Memory B cell (primary cell): ENCODE data around the gene FBXO21.
"Not testable (repeated sequence)": the region's sequence is repeated elsewhere in the genome, so short reads cannot be mapped to it uniquely, and the experiment has no call there.

Source experiments
- ATAC-seq: fragments of 150-1000 bp; cut with Tn5 transposase; 2 replicates; pipeline ENCODE4 v1.10.0; 2021; ENCODE audit warnings: low read depth, mild to moderate bottlenecking, moderate library complexity
- DNase-seq, 2 donors: peaks; one replicate each; pipeline ENCODE4 v3.0.0; 2022; ENCODE audit warnings: low spot score in 2 of 2
- H3K27ac Mint-ChIP-seq: one replicate; pipeline ENCODE4 v1.8.0; 2022; ENCODE audit warnings: mild to moderate bottlenecking, moderate library complexity, mixed read lengths
- H3K27me3 Mint-ChIP-seq: one replicate; pipeline ENCODE4 v1.8.0; 2022; ENCODE audit warnings: mixed read lengths
- H3K36me3 Mint-ChIP-seq: one replicate; pipeline ENCODE4 v1.8.0; 2022; ENCODE audit warnings: mild to moderate bottlenecking, mixed read lengths
- H3K4me1 Mint-ChIP-seq: one replicate; pipeline ENCODE4 v1.8.0; 2022; ENCODE audit warnings: mixed read lengths
- H3K4me3 Mint-ChIP-seq: one replicate; pipeline ENCODE4 v1.8.0; 2022; ENCODE audit warnings: mild to moderate bottlenecking, moderate library complexity, mixed read lengths
- H3K9me3 Mint-ChIP-seq: one replicate; pipeline ENCODE4 v1.8.0; 2022; ENCODE audit warnings: mixed read lengths

FBXO21 gene

GRCh38 chr12:117189725-117190209 lies 503 bp downstream of the FBXO21 start:
- Mint-ChIP-seq H3K4me3 (peak overlapping the region; percentile 93), H3K4me1 (peaks cover 15% of the 10 kb centered on the region), H3K9me3 (peaks cover 2% of the 10 kb centered on the region), H3K36me3 (peaks cover 9% of the 10 kb centered on the region), H3K27ac (peak overlapping the region; percentile 90), H3K27me3 (peaks cover 2% of the 10 kb centered on the region)
- DNase-seq (peak; percentile 46 to 63), ATAC-seq (peak; percentile 58)

GRCh38 chr12:117188961-117189724 lies 1.1 kb downstream of the FBXO21 start:
- Mint-ChIP-seq H3K4me1 (peaks cover 15% of the 10 kb centered on the region), H3K4me3 (peak overlapping the region; percentile 93), H3K9me3 (no peaks in the 10 kb centered on the region), H3K36me3 (peaks cover 10% of the 10 kb centered on the region), H3K27ac (peak overlapping the region; percentile 90), H3K27me3 (peaks cover 2% of the 10 kb centered on the region)
- DNase-seq = no peak
- no peak for ATAC-seq

GRCh38 chr12:117188121-117188665 lies 2.1 kb downstream of the FBXO21 start:
- peak overlapping the region; percentile 93 for H3K4me3 Mint-ChIP-seq
- ATAC-seq (no peak), DNase-seq (no peak)
- H3K36me3 Mint-ChIP-seq = peaks cover 16% of the 10 kb centered on the region
- H3K9me3 Mint-ChIP-seq = no peaks in the 10 kb centered on the region
- H3K27ac Mint-ChIP-seq = no peak overlapping the region
- H3K27me3 Mint-ChIP-seq = no peaks in the 10 kb centered on the region
- H3K4me1 Mint-ChIP-seq = peaks cover 15% of the 10 kb centered on the region

- H3K4me3 Mint-ChIP-seq = no peak overlapping the region
- H3K36me3 Mint-ChIP-seq = peaks cover 18% of the 10 kb centered on the region
- H3K27me3 Mint-ChIP-seq = no peaks in the 10 kb centered on the region
- DNase-seq (no peak), ATAC-seq (no peak)
- no peak overlapping the region for H3K27ac Mint-ChIP-seq
- peaks cover 15% of the 10 kb centered on the region for H3K4me1 Mint-ChIP-seq
- no peaks in the 10 kb centered on the region for H3K9me3 Mint-ChIP-seq
Observed at GRCh38 chr12:117187421-117187820, 2.8 kb downstream of the FBXO21 start.

GRCh38 chr12:117182866-117183265 lies 7.4 kb downstream of the FBXO21 start:
- H3K4me1 Mint-ChIP-seq = peaks cover 10% of the 10 kb centered on the region
- no peak for ATAC-seq
- no peak for DNase-seq
- H3K27me3 Mint-ChIP-seq = no peaks in the 10 kb centered on the region
- H3K4me3 Mint-ChIP-seq = no peak overlapping the region
- peaks cover 38% of the 10 kb centered on the region for H3K36me3 Mint-ChIP-seq
- no peak overlapping the region for H3K27ac Mint-ChIP-seq
- no peaks in the 10 kb centered on the region for H3K9me3 Mint-ChIP-seq

- DNase-seq, ATAC-seq, H3K27ac Mint-ChIP-seq, H3K4me1 Mint-ChIP-seq, H3K9me3 Mint-ChIP-seq, H3K4me3 Mint-ChIP-seq, H3K27me3 Mint-ChIP-seq: not testable (repeated sequence)
- H3K36me3 Mint-ChIP-seq = peaks cover 37% of the 10 kb centered on the region
Observed at GRCh38 chr12:117181468-117181843, 8.8 kb downstream of the FBXO21 start.

- Mint-ChIP-seq H3K4me1 (peaks cover 10% of the 10 kb centered on the region), H3K36me3 (peaks cover 42% of the 10 kb centered on the region), H3K27me3 (no peaks in the 10 kb centered on the region), H3K9me3 (no peaks in the 10 kb centered on the region), H3K27ac (no peak overlapping the region), H3K4me3 (no peak overlapping the region)
- DNase-seq (no peak), ATAC-seq (no peak)
Observed at GRCh38 chr12:117180758-117181467, 9.4 kb downstream of the FBXO21 start.

- H3K27ac Mint-ChIP-seq = peak overlapping the region; percentile 30
Observed at GRCh38 chr12:117178745-117179144, 11.5 kb downstream of the FBXO21 start.

GRCh38 chr12:117178301-117178700 lies 12.0 kb downstream of the FBXO21 start:
- ATAC-seq (no peak), DNase-seq (no peak)
- peaks cover 10% of the 10 kb centered on the region for H3K4me1 Mint-ChIP-seq
- H3K36me3 Mint-ChIP-seq = peaks cover 43% of the 10 kb centered on the region
- H3K27ac Mint-ChIP-seq = peak overlapping the region; percentile 30
- H3K9me3 Mint-ChIP-seq = no peaks in the 10 kb centered on the region
- no peak overlapping the region for H3K4me3 Mint-ChIP-seq
- H3K27me3 Mint-ChIP-seq = no peaks in the 10 kb centered on the region

More at GRCh38 chr12:117178745-117179144, 11.5 kb downstream of the FBXO21 start:
- Mint-ChIP-seq H3K9me3 (no peaks in the 10 kb centered on the region), H3K4me3 (no peak overlapping the region), H3K27me3 (no peaks in the 10 kb centered on the region), H3K4me1 (peaks cover 10% of the 10 kb centered on the region), H3K36me3 (peaks cover 43% of the 10 kb centered on the region)
- DNase-seq (no peak), ATAC-seq (no peak)

- DNase-seq (no peak), ATAC-seq (no peak)
- peaks cover 42% of the 10 kb centered on the region for H3K36me3 Mint-ChIP-seq
- no peaks in the 10 kb centered on the region for H3K27me3 Mint-ChIP-seq
- H3K4me1 Mint-ChIP-seq = peaks cover 3% of the 10 kb centered on the region
- no peaks in the 10 kb centered on the region for H3K9me3 Mint-ChIP-seq
- no peak overlapping the region for H3K4me3 Mint-ChIP-seq
- peak overlapping the region; percentile 28 for H3K27ac Mint-ChIP-seq
Observed at GRCh38 chr12:117172168-117172567, 18.1 kb downstream of the FBXO21 start.

GRCh38 chr12:117171499-117172162 lies 18.6 kb downstream of the FBXO21 start:
- no peaks in the 10 kb centered on the region for H3K27me3 Mint-ChIP-seq
- H3K4me3 Mint-ChIP-seq = no peak overlapping the region
- H3K9me3 Mint-ChIP-seq = no peaks in the 10 kb centered on the region
- peaks cover 45% of the 10 kb centered on the region for H3K36me3 Mint-ChIP-seq
- H3K4me1 Mint-ChIP-seq = peaks cover 6% of the 10 kb centered on the region
- DNase-seq = no peak
- H3K27ac Mint-ChIP-seq = peak overlapping the region; percentile 28
- ATAC-seq = no peak

GRCh38 chr12:117169548-117169947 lies 20.7 kb downstream of the FBXO21 start:
- Mint-ChIP-seq H3K27me3 (no peaks in the 10 kb centered on the region), H3K4me3 (no peak overlapping the region), H3K4me1 (peaks cover 2% of the 10 kb centered on the region), H3K9me3 (no peaks in the 10 kb centered on the region), H3K27ac (no peak overlapping the region), H3K36me3 (peaks cover 38% of the 10 kb centered on the region)
- no peak for ATAC-seq
- DNase-seq = no peak

GRCh38 chr12:117168976-117169375 lies 21.3 kb downstream of the FBXO21 start:
- peaks cover 2% of the 10 kb centered on the region for H3K4me1 Mint-ChIP-seq
- peaks cover 32% of the 10 kb centered on the region for H3K36me3 Mint-ChIP-seq
- DNase-seq (no peak), ATAC-seq (no peak)
- no peaks in the 10 kb centered on the region for H3K27me3 Mint-ChIP-seq
- peak overlapping the region; percentile 28 for H3K27ac Mint-ChIP-seq
- H3K4me3 Mint-ChIP-seq = no peak overlapping the region
- no peaks in the 10 kb centered on the region for H3K9me3 Mint-ChIP-seq

GRCh38 chr12:117167769-117168168 lies 22.5 kb downstream of the FBXO21 start:
- Mint-ChIP-seq H3K27ac (no peak overlapping the region), H3K9me3 (no peaks in the 10 kb centered on the region), H3K4me3 (no peak overlapping the region), H3K4me1 (peaks cover 2% of the 10 kb centered on the region), H3K27me3 (no peaks in the 10 kb centered on the region), H3K36me3 (peaks cover 32% of the 10 kb centered on the region)
- ATAC-seq (no peak), DNase-seq (no peak)
